GM12878 (cell line): ENCODE results near the gene PLA2G4C. TPM values are rescaled to one million over a fixed set of nuclear protein-coding genes. Genes with fewer than 3 reads are reported as not detected.

ENCODE experiments used
- ATAC-seq: fragments of 200-7000 bp; cut with Tn5 transposase; 3 replicates; pipeline ENCODE4 v1.9.1; 2020; ENCODE audit warnings: mild to moderate bottlenecking, moderate library complexity
- BruUV-seq: library from RNA; stranded (reverse); fragments of 400-500 nt; replicated peaks from 2 replicates; lab custom pipeline; 2021; lab: Mats Ljungman, UMichigan
- CTCF ChIA-PET: fragments of 300-600 bp; sonication (Branson Sonifier 250); formaldehyde crosslinking; extraction: SDS; loops from one replicate; lab custom pipeline; 2021; ENCODE audit warnings: inconsistent platforms; lab: Yijun Ruan, JAX
- POLR2A ChIA-PET: fragments of 350-600 bp; formaldehyde crosslinking; extraction: SDS; loops from one replicate; lab custom pipeline; 2021; ENCODE audit warnings: inconsistent platforms; lab: Charles Lee
- RAD21 ChIA-PET: fragments of 300-600 bp; sonication (Branson Sonifier 250); formaldehyde crosslinking; loops from one replicate; lab custom pipeline; 2023; ENCODE audit warnings: antibody characterized with exemption; ENCODE audit not compliant: unreplicated experiment; lab: Charles Lee
- SMC1A ChIA-PET: fragments of 300-600 bp; sonication (Branson Sonifier 250); formaldehyde crosslinking; loops from one replicate; lab custom pipeline; 2023; ENCODE audit not compliant: unreplicated experiment, uncharacterized antibody; lab: Charles Lee
- DNase-seq: peaks from one replicate; pipeline ENCODE4 v3.0.0-alpha.2; 2011; ENCODE audit warnings: low read depth, low spot score
- FAIRE-seq: peaks from 3 replicates; lab custom pipeline; 2011; peaks lifted over from hg19 to GRCh38; lab: Jason Lieb, UNC
- H2AFZ ChIP-seq: 2 replicates; pipeline ENCODE4 v1.6.0; 2011; ENCODE audit warnings: low read depth, low read length, control low read depth; ENCODE audit not compliant: control insufficient read depth
- H3K27ac ChIP-seq: 2 replicates; pipeline ENCODE4 v1.5.1; 2011; ENCODE audit warnings: control low read depth; ENCODE audit not compliant: control insufficient read depth, insufficient read depth
- H3K27me3 ChIP-seq, 2 experiments: replicated peaks in 1 of 2; 2 replicates each; pipeline versions ENCODE4 v1.6.0 to v1.6.1; 2011; ENCODE audit warnings: low read length in 1 of 2; ENCODE audit not compliant: control insufficient read depth in 2 of 2, insufficient read depth in 2 of 2
- H3K36me3 ChIP-seq, 2 experiments: 2 replicates each; pipeline ENCODE4 v1.5.1; 2011; ENCODE audit warnings: low read length in 1 of 2; ENCODE audit not compliant: control insufficient read depth in 2 of 2, insufficient read depth in 2 of 2
- H3K4me1 ChIP-seq: 2 replicates; pipeline ENCODE4 v1.6.1; 2011; ENCODE audit warnings: mild to moderate bottlenecking, low read length, moderate library complexity, mixed read lengths; ENCODE audit not compliant: control insufficient read depth, insufficient read depth
- H3K4me2 ChIP-seq: 2 replicates; pipeline ENCODE4 v1.6.0; 2011; ENCODE audit warnings: control low read depth; ENCODE audit not compliant: control insufficient read depth, insufficient read depth
- H3K4me3 ChIP-seq: fragments of 200-600 bp; sonication (generic); 2 replicates; pipeline ENCODE4 v1.5.1; 2016
- H3K79me2 ChIP-seq: 2 replicates; pipeline ENCODE4 v1.6.0; 2011; ENCODE audit warnings: low read length; ENCODE audit not compliant: control insufficient read depth, insufficient read depth
- H3K9ac ChIP-seq: 2 replicates; pipeline ENCODE4 v1.8.0; 2011; ENCODE audit warnings: low read length, control low read depth, mixed read lengths; ENCODE audit not compliant: control insufficient read depth, insufficient read depth
- H3K9me3 ChIP-seq: replicated peaks from 3 replicates; pipeline ENCODE4 v1.5.1; 2011; ENCODE audit warnings: mild to moderate bottlenecking, low read length; ENCODE audit not compliant: control insufficient read depth, insufficient read depth
- H4K20me1 ChIP-seq: 2 replicates; pipeline ENCODE4 v1.6.0; 2011; ENCODE audit not compliant: control insufficient read depth, insufficient read depth
- BCL11A ChIP-seq: IDR thresholded peaks from 2 replicates; pipeline ENCODE4 v1.6.1; 2011; ENCODE audit warnings: low read depth, low read length
- BRCA1 ChIP-seq: IDR thresholded peaks from 2 replicates; pipeline ENCODE4 v1.6.1; 2011; ENCODE audit warnings: low read depth, low read length, improper control_type of control experiment
- CHD4 ChIP-seq: fragments of 200-600 bp; sonication (generic); IDR thresholded peaks from 2 replicates; pipeline ENCODE4 v1.6.1; 2016; ENCODE audit warnings: mild to moderate bottlenecking
- HCFC1 ChIP-seq: fragments of 150-350 bp; IDR thresholded peaks from 2 replicates; pipeline ENCODE4 v1.6.1; 2014; ENCODE audit warnings: low read length
- MAX ChIP-seq: IDR thresholded peaks from 2 replicates; pipeline ENCODE4 v1.6.1; 2012; ENCODE audit warnings: low read depth, low read length, improper control_type of control experiment
- PML ChIP-seq: IDR thresholded peaks from 2 replicates; pipeline ENCODE4 v1.6.1; 2012; ENCODE audit warnings: low read length, inconsistent platforms
- SMAD5 ChIP-seq: IDR thresholded peaks from 2 replicates; pipeline ENCODE4 v1.6.1; 2016; ENCODE audit warnings: antibody characterized with exemption, low read depth
- SREBF2 ChIP-seq: IDR thresholded peaks from 2 replicates; pipeline ENCODE4 v1.6.1; 2012; ENCODE audit warnings: mild to moderate bottlenecking, low read length
- USF2 ChIP-seq: IDR thresholded peaks from 2 replicates; pipeline ENCODE4 v1.6.1; 2011; ENCODE audit warnings: low read depth, low read length, improper control_type of control experiment, borderline replicate concordance
- ZNF207 ChIP-seq: fragments of 450-650 bp; IDR thresholded peaks from 2 replicates; pipeline ENCODE4 v1.6.1; 2014; ENCODE audit warnings: antibody characterized with exemption, mild to moderate bottlenecking, borderline replicate concordance
- ZNF687 ChIP-seq: fragments of 450-650 bp; IDR thresholded peaks from 2 replicates; pipeline ENCODE4 v1.6.1; 2017; ENCODE audit warnings: mild to moderate bottlenecking, moderate library complexity
- WGBS: methylation state at CpG from one replicate; pipeline ENCODE4 v1.1.6; 2016; ENCODE audit warnings: low lambda C conversion rate; ENCODE audit not compliant: insufficient replicate concordance, insufficient coverage; ENCODE audit errors: missing lambda C conversion rate; 5-methylcytosine and 5-hydroxymethylcytosine counted together
- in situ Hi-C: fragments of 300-500 bp; cut with MboI; formaldehyde crosslinking; loops from 9 replicates; pipeline ENCODE4 v1.14.3; 2018; ENCODE audit warnings: mixed read lengths
- intact Hi-C: fragments of 100-400 bp; cut with micrococcal nuclease; formaldehyde crosslinking; loops from one replicate; pipeline ENCODE4 v1.14.2; 2022; ENCODE audit not compliant: unreplicated experiment
- polyA plus RNA-seq, 11 experiments: library from polyadenylated mRNA; depleted of rRNA in 4 of 11; unstranded in 6 of 11; stranded (reverse) in 5 of 11; fragments of >200 nt; fragmentation: Nextera tagmentation in 4 of 11; fragmentation: Illumina TruSeq in 1 of 11; extraction: Ambion mirVana in 4 of 11; extraction: Trizol in 1 of 11; gene quantifications; 1 replicate in 1 of 11; 2 replicates in 10 of 11; pipeline versions ENCODE4 v1.2.1 to v1.2.3, GENCODE V29; 2011 to 2016; ENCODE audit warnings: inconsistent platforms in 2 of 11, missing spikeins in 2 of 11, low read depth in 1 of 11
- total RNA-seq, 4 experiments: library from RNA; depleted of rRNA in 3 of 4; stranded (reverse); fragments of >200 nt in 3 of 4; fragmentation: Illumina TruSeq in 1 of 4; extraction: Trizol in 1 of 4; gene quantifications; 2 replicates each; pipeline versions ENCODE4 v1.2.1 to v1.2.3, GENCODE V29; 2013 to 2021

The PLA2G4C gene
- total and polyA plus RNA-seq, 10 of the 15 experiments (the other 5 are each of a cell fraction or from before 2014, with no cell fraction given), result 0.53 to 3.6 (median 1.1) TPM

- intact Hi-C loops (no loop called here), in situ Hi-C loops (no loop called here)
- no peak overlapping the region for H3K4me2 ChIP-seq
- SMC1A ChIA-PET, result no interaction called here
- CTCF ChIA-PET, result no interaction called here
- H3K27me3 ChIP-seq, result no peaks in the 10 kb centered on the region
- no peaks in the 10 kb centered on the region for H3K36me3 ChIP-seq
- TF ChIP-seq HCFC1 (no peak), PML (no peak), USF2 (no peak)
- TF ChIP-seq, all 136 proteins: peak for 0
- Histone ChIP-seq H2AFZ (no peak overlapping the region), H3K27ac (no peak overlapping the region), H3K79me2 (no peaks in the 10 kb centered on the region), H3K9ac (no peak overlapping the region), H3K4me3 (no peak overlapping the region), H4K20me1 (no peaks in the 10 kb centered on the region), H3K9me3 (no peaks in the 10 kb centered on the region), H3K4me1 (no peaks in the 10 kb centered on the region)
- DNase-seq (no peak), FAIRE-seq (no peak), ATAC-seq (no peak)
- ChIA-PET POLR2A (interaction anchor here (0.6 kb wide), 1 partner anchor 101 kb away, joined by 3 read pairs; no protein-coding TSS in a partner anchor), RAD21 (no interaction called here)
- no TSS peak for BruUV-seq
- WGBS, result 50% methylated on average over 2 of the region's 2 CpGs
Observed at GRCh38 chr19:48064509-48064908, 46.1 kb downstream of the PLA2G4C start.

- POLR2A ChIA-PET, result no interaction called here
- RAD21 ChIA-PET, result no interaction called here
- Histone ChIP-seq H3K79me2 (no peaks in the 10 kb centered on the region), H3K36me3 (no peaks in the 10 kb centered on the region), H3K9ac (no peak overlapping the region), H3K4me2 (no peak overlapping the region), H4K20me1 (no peaks in the 10 kb centered on the region), H3K4me1 (no peaks in the 10 kb centered on the region), H3K9me3 (no peaks in the 10 kb centered on the region), H3K27ac (no peak overlapping the region), H2AFZ (no peak overlapping the region), H3K27me3 (no peaks in the 10 kb centered on the region), H3K4me3 (no peak overlapping the region)
- intact Hi-C loops (no loop called here), in situ Hi-C loops (no loop called here)
- WGBS, result 49% methylated on average over 37 of the region's 37 CpGs
- CTCF ChIA-PET, result no interaction called here
- no peak for DNase-seq
- no TSS peak for BruUV-seq
- SMC1A ChIA-PET, result no interaction called here
- no peak for FAIRE-seq
- no peak for ATAC-seq
- TF ChIP-seq HCFC1 (no peak), SMAD5 (no peak), ZNF687 (no peak), BCL11A (no peak), MAX (no peak), CHD4 (no peak), SREBF2 (no peak), ZNF207 (no peak), BRCA1 (no peak)
Observed at GRCh38 chr19:48061401-48062344, 48.9 kb downstream of the PLA2G4C start.
